ENCODE results near the gene ZNF804A. TPM values are rescaled to one million over a fixed set of nuclear protein-coding genes. Genes with fewer than 3 reads are reported as not detected.

The ZNF804A gene
- total RNA-seq, 1 experiment from 2014 or later = 6.0 TPM

DNA sequence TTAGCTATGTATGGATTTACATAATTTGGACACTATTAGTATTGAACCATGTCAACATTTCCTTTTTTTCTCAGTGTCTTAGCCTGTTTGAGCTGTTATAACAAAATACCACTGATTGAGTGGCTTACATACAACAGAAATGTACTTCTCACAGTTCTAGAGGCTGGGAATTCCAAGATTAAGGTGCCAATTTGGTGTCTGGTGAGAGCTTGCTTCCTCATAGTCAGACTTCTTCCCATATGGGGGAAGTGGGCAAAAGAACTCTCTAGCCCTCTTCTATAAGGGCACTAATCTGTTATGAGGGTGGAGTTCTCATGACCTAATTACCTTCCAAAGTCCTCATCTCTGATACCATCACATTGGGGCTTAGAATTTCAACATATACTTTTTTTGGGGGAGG is 12.6 kb downstream of the ZNF804A start:
- no peak for DNase-seq (ENCODE audit: low spot score)

DNA sequence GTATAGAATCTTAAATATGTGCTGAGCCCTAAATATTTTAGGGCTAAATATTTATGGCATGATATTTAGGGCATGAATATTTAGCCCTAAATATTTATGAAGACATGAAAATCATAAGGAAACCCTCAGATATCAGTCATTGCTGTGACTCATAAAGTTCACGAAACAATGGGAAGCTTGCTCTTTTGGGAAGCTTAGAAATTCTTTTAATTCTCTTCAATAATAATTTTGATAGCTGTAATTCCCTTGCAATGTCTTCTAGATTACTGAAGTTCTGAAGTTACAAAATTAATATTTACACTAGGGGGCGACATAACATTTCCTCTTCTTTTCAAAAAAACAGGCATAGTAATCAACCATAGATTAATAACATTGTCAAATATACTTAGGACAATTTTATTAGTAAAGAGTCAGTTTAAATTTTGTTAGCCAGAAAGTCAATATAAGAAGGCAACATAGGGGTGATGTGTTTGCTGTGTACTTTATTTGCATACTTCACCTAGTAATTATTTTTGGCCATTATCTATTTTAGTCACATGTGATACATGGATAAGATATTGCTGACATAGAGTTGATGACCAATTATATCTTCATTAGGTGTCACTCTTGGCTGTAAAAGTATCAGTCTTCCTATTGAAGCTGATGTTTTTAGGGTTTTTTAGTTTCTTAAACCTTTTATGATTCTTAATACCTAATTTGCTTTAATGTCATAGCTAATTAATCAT is 13.2 kb downstream of the ZNF804A start:
- DNase-seq (ENCODE audit: low spot score) = no peak

DNA sequence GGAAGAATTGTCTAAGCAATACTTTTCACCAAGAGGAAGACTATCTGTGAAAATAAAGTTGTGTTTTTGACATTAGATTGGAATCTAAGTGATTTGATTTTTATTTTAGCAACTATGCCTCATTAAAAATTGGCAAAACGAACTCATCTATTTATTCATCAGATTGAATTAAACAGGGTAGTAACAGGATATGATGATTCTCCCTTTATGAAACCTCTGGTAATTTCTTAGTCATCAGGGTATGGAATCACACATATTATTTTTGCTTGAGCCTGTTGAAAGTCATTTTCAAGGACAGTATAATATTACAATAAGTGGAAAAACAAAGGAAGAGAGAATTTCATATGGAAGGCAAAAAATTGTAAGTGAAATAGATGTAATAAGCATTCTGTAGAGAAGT is 22.0 kb downstream of the ZNF804A start:
- no peak for DNase-seq (ENCODE audit: low spot score)

DNA sequence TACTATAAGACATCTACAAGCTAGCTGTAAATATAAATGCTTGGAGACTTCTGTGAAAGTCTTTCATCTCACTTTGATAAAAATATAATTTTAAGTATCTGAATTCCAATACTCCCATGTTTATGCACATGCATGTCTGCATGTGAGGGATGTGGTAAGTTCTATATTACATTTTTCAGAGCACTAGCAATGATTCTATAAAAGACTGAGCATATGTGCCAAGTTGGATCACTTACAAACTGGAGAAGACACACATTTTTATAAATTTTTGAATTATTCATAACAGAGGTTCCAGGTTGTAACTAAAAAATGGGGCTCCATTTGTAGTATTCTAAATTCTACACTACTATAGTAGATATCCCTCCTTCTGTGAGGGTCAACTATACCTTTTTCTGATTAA is 26.0 kb downstream of the ZNF804A start:
- no peak for DNase-seq (ENCODE audit: low spot score)

DNA sequence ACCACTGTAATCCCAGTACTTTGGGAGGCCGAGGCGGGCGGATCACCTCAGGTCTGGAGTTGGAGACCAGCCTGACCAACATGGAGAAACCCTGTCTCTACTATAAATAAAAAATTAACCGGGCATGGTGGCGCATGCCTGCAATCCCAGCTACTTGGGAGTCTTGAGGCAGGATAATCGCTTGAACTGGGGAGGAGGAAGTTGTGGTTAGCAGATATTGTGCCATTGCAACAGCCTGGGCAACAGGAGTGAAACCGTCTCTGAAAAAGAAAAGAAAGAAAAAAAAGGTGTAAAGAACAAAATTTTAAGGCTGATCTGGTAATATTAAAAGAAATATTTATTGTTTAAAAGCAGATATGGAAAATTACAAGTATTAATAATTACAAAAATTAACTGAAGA is 29.7 kb downstream of the ZNF804A start:
- DNase-seq (ENCODE audit: low spot score) = peak; percentile 18

DNA sequence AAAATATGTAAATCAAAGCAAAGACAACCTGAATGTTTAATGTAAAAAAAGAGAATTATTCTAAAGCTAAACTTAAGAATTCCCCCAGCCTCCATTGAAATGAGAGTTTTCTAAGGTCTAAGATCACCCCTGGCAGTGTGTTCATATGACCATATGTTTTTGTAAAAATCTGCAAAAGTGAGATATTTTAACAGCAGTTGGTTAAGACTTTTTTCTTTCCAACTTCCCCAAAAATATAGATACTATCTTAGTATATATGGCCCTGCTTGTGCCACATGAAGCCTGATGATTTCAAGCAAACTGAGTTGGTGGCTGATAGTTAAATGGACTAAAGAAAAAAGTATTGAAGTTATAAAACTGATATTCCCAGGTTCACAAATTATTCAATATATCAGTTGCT is 35.4 kb downstream of the ZNF804A start:
- DNase-seq (ENCODE audit: low spot score) = no peak

DNA sequence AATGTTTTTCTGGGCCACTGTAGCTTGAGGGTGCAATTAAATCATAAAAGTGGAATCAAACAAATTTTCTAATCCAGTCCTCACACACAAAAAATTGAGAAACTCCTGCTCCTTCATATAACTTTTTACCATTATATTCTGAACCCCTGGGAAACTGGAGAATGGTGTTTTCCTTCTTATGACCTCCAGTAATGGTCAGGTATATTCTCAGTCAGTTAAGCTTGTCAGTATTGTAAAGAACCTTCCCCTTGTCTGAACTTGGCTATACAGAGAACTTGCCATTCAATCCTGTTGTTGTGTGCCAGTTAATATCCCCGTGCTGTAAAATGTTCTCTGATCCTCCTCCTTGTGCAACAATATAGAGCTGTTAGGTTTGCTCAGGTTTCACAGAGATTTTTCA is 39.5 kb downstream of the ZNF804A start:
- no peak for DNase-seq (ENCODE audit: low spot score)

DNA sequence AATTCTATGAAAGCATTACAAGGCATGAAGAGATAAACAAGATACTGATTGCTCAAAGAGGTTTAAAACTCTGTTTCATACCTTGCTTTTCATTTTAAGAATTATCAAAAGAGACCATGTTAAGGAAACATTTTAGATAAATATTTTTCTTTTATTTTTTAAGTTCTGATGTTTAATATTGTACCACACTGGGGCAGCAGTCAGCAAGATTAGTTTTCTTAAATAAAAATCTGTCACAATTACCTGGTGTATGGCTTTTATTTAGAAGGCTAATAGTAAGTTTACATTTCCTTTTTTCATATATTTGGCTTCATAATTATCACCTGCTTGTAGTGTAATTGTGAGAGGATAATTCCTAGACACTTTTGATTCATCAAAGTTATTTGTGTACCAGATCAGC is 46.4 kb downstream of the ZNF804A start:
- DNase-seq (ENCODE audit: low spot score) = no peak

DNA sequence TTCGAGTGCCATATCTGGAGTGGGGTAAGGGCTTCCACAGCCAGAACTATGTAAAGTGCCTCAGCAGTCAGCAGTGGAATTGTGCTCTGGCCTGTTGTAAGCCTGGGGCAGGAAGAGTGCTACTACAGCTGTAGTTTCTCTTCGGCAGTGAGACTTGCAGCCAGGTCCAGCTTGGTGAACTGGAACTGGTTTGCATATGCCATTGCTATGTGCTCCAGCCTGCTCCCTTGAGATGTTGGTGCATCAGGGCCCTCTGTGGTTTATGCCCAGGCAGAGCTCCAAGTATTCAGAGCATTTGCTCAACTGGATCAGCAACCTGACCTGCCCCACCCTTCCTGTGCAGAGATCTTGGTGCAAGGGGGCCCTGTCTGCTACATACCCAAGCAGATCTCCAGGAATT is 47.8 kb downstream of the ZNF804A start:
- peak; percentile 68 for DNase-seq (ENCODE audit: low spot score)

DNA sequence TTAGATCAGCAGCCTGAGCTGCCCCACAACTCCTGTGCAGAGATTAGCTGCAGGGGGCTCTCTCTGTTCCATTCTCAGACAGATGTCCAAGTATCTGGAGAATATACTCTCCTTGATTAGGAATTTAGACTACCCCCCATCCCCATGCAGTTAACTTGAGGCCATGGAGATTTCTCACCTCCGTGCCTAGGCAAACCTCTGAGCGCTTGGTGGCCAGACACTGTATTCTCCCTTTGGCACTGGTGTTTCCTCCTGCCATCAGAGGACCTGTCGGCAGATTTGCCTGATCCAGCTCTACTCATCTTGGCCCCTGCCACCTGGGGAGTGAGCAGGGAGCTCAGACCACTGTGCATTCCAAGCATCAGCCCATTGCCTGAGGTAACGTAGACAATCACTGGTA is 48.3 kb downstream of the ZNF804A start:
- DNase-seq (ENCODE audit: low spot score) = no peak

DNA sequence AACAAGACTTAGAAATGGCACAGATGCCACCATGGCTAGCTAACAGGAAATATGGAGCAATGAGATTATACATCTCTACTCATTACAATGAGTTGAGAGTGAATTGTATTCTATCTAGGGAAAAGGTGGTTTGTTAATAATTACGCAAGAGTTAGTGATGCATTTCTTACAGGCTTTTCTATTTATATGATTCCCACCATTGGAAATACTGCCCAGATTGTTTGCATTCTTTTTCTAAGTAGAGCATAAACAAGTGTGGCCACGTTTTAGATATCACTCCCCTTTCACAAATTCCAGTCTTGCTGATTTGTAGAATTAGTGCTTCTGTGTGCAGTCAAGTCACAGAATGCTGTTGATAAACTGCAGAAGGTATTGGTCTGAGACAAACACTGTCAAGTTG is 56.6 kb downstream of the ZNF804A start:
- DNase-seq (ENCODE audit: low spot score) = peak; percentile 69

DNA sequence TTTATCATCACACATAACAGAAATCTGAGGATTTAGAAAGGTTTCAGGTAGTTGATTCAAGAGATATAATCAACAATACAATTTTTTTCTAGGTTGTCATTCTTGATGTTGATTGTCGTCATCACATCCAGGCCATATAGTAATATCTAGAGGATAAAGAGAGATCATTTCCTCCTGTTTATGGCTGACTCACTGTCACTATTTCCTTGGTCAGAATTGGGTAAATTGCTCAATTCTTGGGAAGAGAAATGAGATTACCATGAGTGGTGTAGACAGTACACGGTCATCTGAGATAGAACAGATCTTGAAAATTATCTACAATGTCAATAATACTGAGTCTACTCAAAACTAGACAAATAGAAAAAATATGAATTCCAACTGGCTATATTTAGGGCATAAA is 78.8 kb downstream of the ZNF804A start:
- DNase-seq (ENCODE audit: low spot score) = no peak

DNA sequence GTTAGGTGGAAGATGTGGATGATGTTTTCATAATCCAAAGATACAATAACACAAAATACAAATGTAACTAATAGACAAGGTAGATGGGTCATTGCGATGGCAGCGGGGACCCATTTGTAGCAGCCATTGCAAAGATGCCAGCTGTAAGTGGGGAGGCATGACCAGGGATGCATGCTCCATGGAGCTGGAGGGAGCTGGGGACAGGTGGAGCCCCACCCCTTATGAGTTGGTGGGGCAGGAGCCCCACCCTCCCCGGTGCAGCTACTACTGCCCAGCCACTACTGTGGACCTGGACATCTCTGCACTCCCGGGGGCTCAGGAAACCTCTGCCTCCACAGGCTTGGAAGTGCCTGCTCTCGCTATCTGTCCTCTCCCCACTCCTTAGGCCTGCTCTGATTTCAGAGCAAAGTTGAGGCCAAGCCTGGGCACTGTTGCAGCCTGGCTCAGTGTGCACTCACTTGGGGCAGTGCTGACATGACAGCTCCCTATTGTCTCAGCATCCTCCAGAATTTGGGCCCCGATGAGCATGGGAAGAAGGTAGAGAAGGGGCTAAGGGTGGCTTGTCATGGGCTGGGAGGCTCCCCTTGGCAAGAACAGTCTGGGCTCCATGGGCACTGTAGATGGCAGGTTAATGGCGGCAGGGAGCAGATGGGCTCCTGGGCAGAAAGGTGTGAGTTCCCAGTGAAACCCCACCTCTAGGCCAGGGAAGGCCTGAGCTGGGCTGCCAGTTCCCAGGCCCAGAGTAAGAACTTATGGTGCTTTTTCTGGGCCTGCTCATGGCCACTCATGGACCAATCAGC is 81.1 kb downstream of the ZNF804A start:
- no peak for DNase-seq (ENCODE audit: low spot score)

DNA sequence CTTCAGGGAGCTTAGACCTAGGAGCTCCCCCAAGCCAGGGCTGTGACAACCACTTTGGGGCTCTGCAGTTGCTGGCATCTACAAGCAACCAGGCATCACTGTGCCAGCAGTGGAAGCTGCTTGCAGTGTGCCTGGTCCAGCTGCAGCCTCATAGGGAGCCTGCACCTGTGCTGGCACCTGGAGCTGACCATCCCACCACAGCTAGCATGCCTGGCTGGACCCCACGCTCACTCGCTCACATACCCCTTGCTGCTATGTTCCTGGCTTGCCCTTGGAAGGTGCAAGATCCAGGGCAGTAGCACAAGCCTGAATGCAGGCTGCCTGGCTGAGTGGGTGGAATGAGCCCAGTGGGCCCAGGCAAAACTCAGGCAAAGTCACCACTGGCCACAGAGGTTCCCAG is 82.5 kb downstream of the ZNF804A start:
- DNase-seq (ENCODE audit: low spot score) = no peak

DNA sequence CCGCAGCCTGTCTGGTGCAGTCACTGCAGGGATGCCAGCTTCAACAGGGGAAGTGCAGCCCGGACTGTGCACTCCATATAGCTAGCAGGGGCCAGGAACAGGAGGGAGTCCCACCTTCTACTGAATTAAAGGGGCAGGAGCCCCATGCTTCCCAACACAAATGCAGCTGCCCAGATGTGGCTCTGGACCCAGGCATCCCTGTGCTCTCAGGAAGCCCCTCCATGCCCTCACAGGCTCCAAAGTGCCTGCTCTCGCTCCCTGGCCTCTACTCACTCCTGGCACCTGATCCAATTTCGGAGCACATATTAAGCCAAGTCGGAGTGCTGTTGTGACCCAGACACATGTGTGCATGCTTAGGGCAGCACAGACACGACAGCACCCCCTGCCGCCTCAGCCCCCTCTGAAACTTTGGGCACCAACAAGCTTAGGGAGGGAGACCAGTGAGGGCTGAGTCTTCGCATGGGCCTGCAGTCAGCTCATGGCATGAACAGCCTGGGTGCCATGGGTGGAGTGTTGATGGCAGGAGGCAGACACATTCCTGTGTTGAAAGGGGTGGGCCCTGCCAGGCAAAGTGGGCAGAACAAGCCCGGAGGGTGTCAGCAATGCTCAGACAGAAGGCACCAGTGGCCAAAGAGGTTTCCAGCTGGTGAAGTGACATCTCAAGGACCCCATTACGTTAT is 83.5 kb downstream of the ZNF804A start:
- DNase-seq (ENCODE audit: low spot score) = no peak

DNA sequence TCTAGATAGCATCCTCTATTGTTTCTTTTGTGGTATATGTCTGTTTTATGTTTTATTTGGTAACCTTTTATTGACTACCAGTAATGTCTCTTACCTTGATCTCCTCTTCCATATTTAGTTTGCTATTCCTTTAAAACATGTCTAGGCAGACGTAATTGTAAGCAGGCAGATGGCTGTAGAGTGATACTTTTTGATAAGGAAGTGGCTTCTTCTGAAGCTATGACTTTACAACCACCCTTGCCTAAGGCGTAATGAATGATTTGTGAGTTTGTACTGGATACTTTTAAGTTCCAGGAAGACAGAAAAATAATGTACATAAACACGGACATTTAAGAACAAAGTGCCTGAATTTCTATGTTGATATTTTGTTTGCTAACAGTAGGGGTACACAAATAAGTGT is 85.6 kb downstream of the ZNF804A start:
- DNase-seq (ENCODE audit: low spot score) = no peak

DNA sequence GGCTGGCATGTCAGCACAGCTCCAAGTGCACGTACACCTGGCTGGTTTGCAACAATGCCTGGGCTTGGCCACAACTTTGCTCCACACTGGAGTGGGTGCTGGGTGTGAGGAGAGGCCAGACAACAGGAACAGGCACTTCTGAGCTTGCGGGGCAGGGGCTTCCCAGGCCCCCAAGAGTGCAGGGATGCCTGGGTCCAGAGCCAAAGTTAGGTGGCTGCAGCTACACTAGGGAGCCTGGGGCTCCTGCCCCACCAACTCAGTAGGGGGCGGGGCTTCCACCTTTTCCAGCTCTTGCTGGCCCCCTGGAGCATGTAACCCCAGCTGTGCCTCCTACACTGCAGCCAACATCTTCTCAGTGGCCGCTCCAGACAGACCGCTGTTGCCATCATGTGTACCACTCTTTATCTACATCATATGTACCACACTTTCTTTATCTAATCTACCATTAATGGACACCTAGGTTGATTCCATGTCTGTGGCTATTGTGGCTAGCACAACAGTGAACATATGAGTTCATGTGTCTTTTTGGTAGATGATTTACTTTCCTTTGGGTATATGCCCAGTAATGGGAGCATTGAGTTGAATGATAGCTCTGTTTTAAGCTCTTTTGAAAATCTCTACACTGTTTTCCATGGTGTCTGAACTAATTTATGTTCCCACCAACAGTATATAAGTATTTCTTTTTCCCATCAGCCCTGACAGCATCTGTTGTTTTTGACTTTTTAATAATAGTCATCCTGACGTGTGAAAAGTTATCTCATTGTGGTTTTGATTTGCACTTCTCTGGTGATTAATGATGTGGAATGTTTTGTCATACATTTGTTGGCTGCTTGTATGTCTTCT is 87.9 kb downstream of the ZNF804A start:
- no peak for DNase-seq (ENCODE audit: low spot score)

DNA sequence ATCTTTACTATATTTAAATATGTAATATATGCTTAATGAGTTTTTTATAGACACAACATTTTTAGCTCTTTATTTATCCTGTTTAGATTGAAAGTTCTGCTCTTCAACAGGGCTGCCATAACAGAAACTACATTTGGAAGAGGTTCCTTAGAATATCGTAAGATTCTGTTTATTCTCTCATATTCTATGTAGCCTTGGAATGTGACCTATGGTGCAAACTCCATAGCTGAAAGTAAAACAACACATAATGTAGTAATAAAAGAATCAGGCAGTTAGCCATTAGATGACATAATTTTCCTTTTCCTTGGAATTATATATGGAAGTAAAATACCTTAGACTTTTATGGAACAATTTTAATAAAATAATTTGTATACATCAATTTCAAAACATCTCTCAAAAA is 91.3 kb downstream of the ZNF804A start:
- no peak for DNase-seq (ENCODE audit: low spot score)

DNA sequence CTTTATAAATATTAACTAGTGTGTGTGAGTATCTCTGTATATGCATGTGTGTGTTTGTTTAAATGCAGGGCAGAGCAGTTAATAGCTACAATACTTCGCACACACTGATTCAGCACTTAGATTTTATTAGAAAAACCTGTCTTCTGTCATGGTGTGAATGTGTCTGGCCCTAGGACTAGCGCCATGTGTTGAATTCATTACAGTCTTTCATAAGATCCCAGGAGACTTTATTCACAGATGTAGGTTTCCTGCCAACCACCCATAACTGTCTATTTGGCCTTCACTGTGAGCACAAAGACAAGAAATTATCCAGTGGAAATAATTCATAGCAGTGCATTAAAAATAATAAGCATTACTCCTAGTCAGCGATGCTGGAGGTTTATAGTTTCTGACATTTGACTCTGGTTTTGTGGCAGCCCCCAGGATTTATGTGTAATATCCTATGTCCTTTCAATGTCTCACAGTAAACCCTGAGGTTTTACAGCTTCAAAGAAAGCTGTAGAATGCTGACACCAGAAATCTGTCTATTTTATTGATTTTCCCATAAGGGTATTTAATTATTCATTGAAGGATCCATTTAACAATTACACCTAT is 93.9 kb downstream of the ZNF804A start:
- DNase-seq (ENCODE audit: low spot score) = no peak

DNA sequence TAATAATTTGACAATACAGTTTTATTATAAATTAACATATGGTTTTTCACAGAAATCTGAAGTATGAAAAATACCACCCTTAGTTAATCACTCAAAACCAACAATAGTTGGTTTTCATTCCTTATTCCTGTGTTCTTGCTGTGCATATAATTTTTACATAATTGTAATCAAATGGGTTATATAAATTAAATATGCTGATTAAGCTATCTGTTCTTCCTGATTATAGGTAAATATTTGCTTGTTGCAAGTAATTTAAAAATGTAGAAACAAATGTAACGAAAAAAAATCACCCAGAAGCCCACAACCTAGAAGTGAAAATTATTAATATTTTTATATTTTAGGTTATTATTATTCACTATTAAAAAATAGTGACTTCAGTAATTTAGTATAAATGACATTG is 98.3 kb downstream of the ZNF804A start:
- DNase-seq (ENCODE audit: low spot score) = no peak

DNA sequence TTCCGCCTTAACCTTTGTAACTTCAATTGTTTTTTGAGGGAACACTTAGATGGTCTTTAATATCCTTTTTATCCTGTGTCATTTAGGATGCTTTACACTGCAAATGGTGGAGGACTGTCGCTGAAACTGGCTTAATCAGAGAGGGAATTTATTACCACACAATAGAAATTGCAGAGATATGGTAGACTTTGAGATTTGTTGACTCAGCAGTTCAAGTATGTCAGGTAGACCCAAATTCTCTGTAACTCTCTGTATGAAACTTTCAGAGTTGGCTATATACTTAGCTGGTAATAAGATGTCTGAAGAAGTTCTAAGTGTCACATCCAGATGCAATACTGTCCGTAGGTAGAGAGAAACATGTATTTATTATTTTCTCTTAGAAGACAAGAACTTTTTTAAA is 100.1 kb downstream of the ZNF804A start:
- DNase-seq (ENCODE audit: low spot score) = no peak

DNA sequence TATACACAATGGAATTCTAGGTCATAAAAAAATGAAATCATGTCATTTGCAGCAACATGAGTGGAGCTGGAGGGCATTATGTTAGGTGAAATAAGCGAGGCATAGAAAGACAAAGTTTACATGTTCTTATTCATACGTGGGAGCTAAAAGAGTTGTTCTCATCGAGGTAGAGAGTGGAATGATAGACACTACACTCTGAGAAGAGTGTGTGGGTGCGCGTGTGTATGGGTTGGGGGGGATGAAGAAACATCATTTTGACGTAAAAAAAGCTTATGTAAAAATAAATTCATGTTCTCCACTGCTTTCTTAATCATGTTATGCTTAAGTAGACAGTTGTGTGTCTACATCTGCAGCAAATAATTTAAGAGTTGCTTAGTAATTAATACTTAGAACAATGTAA is 123.6 kb downstream of the ZNF804A start:
- DNase-seq (ENCODE audit: low spot score) = no peak
